Neural cell (in vitro differentiated cells): Measurements from ENCODE around the gene PRELID3B.

ENCODE experiments used
- EP300 ChIP-seq: fragments of 450-650 bp; conservative IDR thresholded peaks from 2 replicates; pipeline ENCODE4 v1.6.1; 2014; ENCODE audit warnings: antibody characterized with exemption, mild to moderate bottlenecking, moderate library complexity; ENCODE audit not compliant: poor library complexity, severe bottlenecking
- EZH2 ChIP-seq: fragments of 200-600, 300-800 bp; shearing (Covaris generic), sonication (generic); IDR thresholded peaks from 2 replicates; pipeline ENCODE4 v1.6.1; 2014; ENCODE audit warnings: antibody characterized with exemption, low read length, borderline replicate concordance, mild to moderate bottlenecking; ENCODE audit not compliant: insufficient read depth, poor library complexity, severe bottlenecking
- MXI1 ChIP-seq: fragments of 450-650 bp; conservative IDR thresholded peaks from 2 replicates; pipeline ENCODE4 v1.6.1; 2014; ENCODE audit warnings: antibody characterized with exemption, mild to moderate bottlenecking; ENCODE audit not compliant: poor library complexity, severe bottlenecking
- POLR2AphosphoS5 ChIP-seq: IDR thresholded peaks from 2 replicates; pipeline ENCODE4 v1.6.1; 2012
- RAD21 ChIP-seq: fragments of 450-650 bp; conservative IDR thresholded peaks from 2 replicates; pipeline ENCODE4 v1.6.1; 2014; ENCODE audit warnings: antibody characterized with exemption, mild to moderate bottlenecking, moderate library complexity
- TAF1 ChIP-seq: IDR thresholded peaks from 2 replicates; pipeline ENCODE4 v1.6.1; 2012; ENCODE audit warnings: low read depth
- TF ChIP-seq, protein P1 (sequence below): fragments of 450-650 bp; IDR thresholded peaks from 2 replicates; pipeline ENCODE4 v1.5.1; 2014; ENCODE audit warnings: antibody characterized with exemption, mild to moderate bottlenecking, moderate library complexity; ENCODE audit not compliant: poor library complexity, severe bottlenecking
- TF ChIP-seq, protein P2 (sequence below): IDR thresholded peaks from 2 replicates; pipeline ENCODE4 v1.6.1; 2012; ENCODE audit warnings: borderline replicate concordance

DNA sequence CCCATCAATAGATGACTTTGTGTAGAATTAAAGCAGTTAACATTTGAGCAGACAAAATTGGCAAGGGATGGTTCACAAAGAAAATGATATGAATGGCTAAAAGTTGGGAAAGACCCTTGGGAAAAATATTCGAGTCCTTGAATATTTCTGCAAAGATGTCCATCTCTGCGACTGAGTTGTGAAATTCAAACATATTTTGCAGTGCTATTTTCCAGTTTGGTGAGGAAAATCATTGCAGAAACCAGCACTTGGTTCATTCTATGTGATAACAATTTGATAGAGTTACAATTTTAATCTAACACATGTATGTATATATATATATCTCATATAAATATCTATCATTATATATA, 6.1 kb upstream of the PRELID3B start:
- TF ChIP-seq, protein P1, sequence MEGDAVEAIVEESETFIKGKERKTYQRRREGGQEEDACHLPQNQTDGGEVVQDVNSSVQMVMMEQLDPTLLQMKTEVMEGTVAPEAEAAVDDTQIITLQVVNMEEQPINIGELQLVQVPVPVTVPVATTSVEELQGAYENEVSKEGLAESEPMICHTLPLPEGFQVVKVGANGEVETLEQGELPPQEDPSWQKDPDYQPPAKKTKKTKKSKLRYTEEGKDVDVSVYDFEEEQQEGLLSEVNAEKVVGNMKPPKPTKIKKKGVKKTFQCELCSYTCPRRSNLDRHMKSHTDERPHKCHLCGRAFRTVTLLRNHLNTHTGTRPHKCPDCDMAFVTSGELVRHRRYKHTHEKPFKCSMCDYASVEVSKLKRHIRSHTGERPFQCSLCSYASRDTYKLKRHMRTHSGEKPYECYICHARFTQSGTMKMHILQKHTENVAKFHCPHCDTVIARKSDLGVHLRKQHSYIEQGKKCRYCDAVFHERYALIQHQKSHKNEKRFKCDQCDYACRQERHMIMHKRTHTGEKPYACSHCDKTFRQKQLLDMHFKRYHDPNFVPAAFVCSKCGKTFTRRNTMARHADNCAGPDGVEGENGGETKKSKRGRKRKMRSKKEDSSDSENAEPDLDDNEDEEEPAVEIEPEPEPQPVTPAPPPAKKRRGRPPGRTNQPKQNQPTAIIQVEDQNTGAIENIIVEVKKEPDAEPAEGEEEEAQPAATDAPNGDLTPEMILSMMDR: no peak
- TF ChIP-seq POLR2AphosphoS5 (no peak), EZH2 (no peak), EP300 (no peak), TAF1 (no peak), RAD21 (no peak), MXI1 (no peak)
- TF ChIP-seq, protein P2, sequence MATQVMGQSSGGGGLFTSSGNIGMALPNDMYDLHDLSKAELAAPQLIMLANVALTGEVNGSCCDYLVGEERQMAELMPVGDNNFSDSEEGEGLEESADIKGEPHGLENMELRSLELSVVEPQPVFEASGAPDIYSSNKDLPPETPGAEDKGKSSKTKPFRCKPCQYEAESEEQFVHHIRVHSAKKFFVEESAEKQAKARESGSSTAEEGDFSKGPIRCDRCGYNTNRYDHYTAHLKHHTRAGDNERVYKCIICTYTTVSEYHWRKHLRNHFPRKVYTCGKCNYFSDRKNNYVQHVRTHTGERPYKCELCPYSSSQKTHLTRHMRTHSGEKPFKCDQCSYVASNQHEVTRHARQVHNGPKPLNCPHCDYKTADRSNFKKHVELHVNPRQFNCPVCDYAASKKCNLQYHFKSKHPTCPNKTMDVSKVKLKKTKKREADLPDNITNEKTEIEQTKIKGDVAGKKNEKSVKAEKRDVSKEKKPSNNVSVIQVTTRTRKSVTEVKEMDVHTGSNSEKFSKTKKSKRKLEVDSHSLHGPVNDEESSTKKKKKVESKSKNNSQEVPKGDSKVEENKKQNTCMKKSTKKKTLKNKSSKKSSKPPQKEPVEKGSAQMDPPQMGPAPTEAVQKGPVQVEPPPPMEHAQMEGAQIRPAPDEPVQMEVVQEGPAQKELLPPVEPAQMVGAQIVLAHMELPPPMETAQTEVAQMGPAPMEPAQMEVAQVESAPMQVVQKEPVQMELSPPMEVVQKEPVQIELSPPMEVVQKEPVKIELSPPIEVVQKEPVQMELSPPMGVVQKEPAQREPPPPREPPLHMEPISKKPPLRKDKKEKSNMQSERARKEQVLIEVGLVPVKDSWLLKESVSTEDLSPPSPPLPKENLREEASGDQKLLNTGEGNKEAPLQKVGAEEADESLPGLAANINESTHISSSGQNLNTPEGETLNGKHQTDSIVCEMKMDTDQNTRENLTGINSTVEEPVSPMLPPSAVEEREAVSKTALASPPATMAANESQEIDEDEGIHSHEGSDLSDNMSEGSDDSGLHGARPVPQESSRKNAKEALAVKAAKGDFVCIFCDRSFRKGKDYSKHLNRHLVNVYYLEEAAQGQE: no peak
